GM12878 (cell line): Measurements from ENCODE around the gene TPP2. TPM values are rescaled to one million over a fixed set of nuclear protein-coding genes. Genes with fewer than 3 reads are reported as not detected.

Experiments
- CUX1 ChIP-seq: IDR thresholded peaks from 2 replicates; pipeline ENCODE4 v1.6.1; 2012; ENCODE audit warnings: improper control_type of control experiment, low read depth, low read length; ENCODE audit not compliant: insufficient replicate concordance
- E4F1 ChIP-seq: fragments of 450-650 bp; IDR thresholded peaks from 2 replicates; pipeline ENCODE4 v1.6.1; 2018; ENCODE audit warnings: borderline replicate concordance, mild to moderate bottlenecking; ENCODE audit not compliant: partially characterized antibody
- FOXK2 ChIP-seq: fragments of 450-650 bp; IDR thresholded peaks from 2 replicates; pipeline ENCODE4 v1.6.1; 2017; ENCODE audit warnings: mild to moderate bottlenecking, moderate library complexity
- HCFC1 ChIP-seq: fragments of 150-350 bp; IDR thresholded peaks from 2 replicates; pipeline ENCODE4 v1.6.1; 2014; ENCODE audit warnings: low read length
- HSF1 ChIP-seq: fragments of 150-350 bp; IDR thresholded peaks from 2 replicates; pipeline ENCODE4 v1.6.1; 2014; ENCODE audit warnings: mild to moderate bottlenecking, low read depth, low read length
- MXI1 ChIP-seq: fragments of 150-350 bp; IDR thresholded peaks from 2 replicates; pipeline ENCODE4 v1.6.1; 2011; ENCODE audit warnings: low read depth, mild to moderate bottlenecking, inconsistent platforms, low read length, improper control_type of control experiment
- NR2C1 ChIP-seq: fragments of 450-650 bp; IDR thresholded peaks from 2 replicates; pipeline ENCODE4 v1.6.1; 2017; ENCODE audit warnings: antibody characterized with exemption, mild to moderate bottlenecking, moderate library complexity
- NR2F1 ChIP-seq: fragments of 450-650 bp; conservative IDR thresholded peaks from 2 replicates; pipeline ENCODE4 v1.6.1; 2017; ENCODE audit warnings: mild to moderate bottlenecking
- PAX8 ChIP-seq: fragments of 450-650 bp; IDR thresholded peaks from 2 replicates; pipeline ENCODE4 v1.6.1; 2017; ENCODE audit warnings: mild to moderate bottlenecking, moderate library complexity
- POLR2AphosphoS2 ChIP-seq: IDR thresholded peaks from 2 replicates; pipeline ENCODE4 v1.6.1; 2011; ENCODE audit warnings: low read depth, mild to moderate bottlenecking, low read length, improper control_type of control experiment, moderate library complexity
- SIN3A ChIP-seq: IDR thresholded peaks from 2 replicates; pipeline ENCODE4 v1.6.1; 2012; ENCODE audit warnings: low read depth, low read length, improper control_type of control experiment
- SP1 ChIP-seq: IDR thresholded peaks from one replicate; pipeline ENCODE4 v1.6.1; 2011; ENCODE audit warnings: low read depth, low read length
- ZBED1 ChIP-seq: IDR thresholded peaks from 2 replicates; pipeline ENCODE4 v1.6.1; 2016; ENCODE audit warnings: borderline replicate concordance
- ZNF274 ChIP-seq: IDR thresholded peaks from one replicate; pipeline ENCODE4 v1.8.0; 2011; ENCODE audit not compliant: insufficient read length, insufficient read depth
- ZNF384 ChIP-seq: IDR thresholded peaks from 2 replicates; pipeline ENCODE4 v1.6.1; 2012; ENCODE audit warnings: low read depth, mild to moderate bottlenecking, low read length, improper control_type of control experiment, borderline replicate concordance
- polyA plus RNA-seq, 11 experiments: library from polyadenylated mRNA; depleted of rRNA in 4 of 11; unstranded in 6 of 11; stranded (reverse) in 5 of 11; fragments of >200 nt; fragmentation: Nextera tagmentation in 4 of 11; fragmentation: Illumina TruSeq in 1 of 11; extraction: Ambion mirVana in 4 of 11; extraction: Trizol in 1 of 11; gene quantifications; 1 replicate in 1 of 11; 2 replicates in 10 of 11; pipeline versions ENCODE4 v1.2.1 to v1.2.3, GENCODE V29; 2011 to 2016; ENCODE audit warnings: inconsistent platforms in 2 of 11, missing spikeins in 2 of 11, low read depth in 1 of 11
- total RNA-seq, 4 experiments: library from RNA; depleted of rRNA in 3 of 4; stranded (reverse); fragments of >200 nt in 3 of 4; fragmentation: Illumina TruSeq in 1 of 4; extraction: Trizol in 1 of 4; gene quantifications; 2 replicates each; pipeline versions ENCODE4 v1.2.1 to v1.2.3, GENCODE V29; 2013 to 2021
- TF ChIP-seq, protein P1 (sequence below): fragments of 450-650 bp; IDR thresholded peaks from 2 replicates; pipeline ENCODE4 v1.6.1; 2017; ENCODE audit warnings: mild to moderate bottlenecking, low read depth, inconsistent platforms; ENCODE audit not compliant: poor library complexity, severe bottlenecking

Gene TPP2
- total and polyA plus RNA-seq, 10 of the 15 experiments (the other 5 are each of a cell fraction or from before 2014, with no cell fraction given) = 18.4 to 82.3 (median 55.4) TPM

GRCh38 chr13:102596147-102597028, at the start of gene TPP2 (continued):
- TF ChIP-seq CUX1 (no peak), ZNF274 (no peak), SIN3A (no peak; the same call in 1 of the 2 replicates), NR2C1 (peak; percentile 90), E4F1 (peak; percentile 25), FOXK2 (peak; percentile 88), HSF1 (no peak), ZNF384 (peak; percentile 70; the same call in 1 of the 2 replicates), POLR2AphosphoS2 (peak; percentile 90; the same call in 1 of the 2 replicates), MXI1 (peak; percentile 78), PAX8 (no peak), ZBED1 (no peak), SP1 (peak; percentile 96), NR2F1 (peak; percentile 86), HCFC1 (peak; percentile 67)
- TF ChIP-seq, protein P1, sequence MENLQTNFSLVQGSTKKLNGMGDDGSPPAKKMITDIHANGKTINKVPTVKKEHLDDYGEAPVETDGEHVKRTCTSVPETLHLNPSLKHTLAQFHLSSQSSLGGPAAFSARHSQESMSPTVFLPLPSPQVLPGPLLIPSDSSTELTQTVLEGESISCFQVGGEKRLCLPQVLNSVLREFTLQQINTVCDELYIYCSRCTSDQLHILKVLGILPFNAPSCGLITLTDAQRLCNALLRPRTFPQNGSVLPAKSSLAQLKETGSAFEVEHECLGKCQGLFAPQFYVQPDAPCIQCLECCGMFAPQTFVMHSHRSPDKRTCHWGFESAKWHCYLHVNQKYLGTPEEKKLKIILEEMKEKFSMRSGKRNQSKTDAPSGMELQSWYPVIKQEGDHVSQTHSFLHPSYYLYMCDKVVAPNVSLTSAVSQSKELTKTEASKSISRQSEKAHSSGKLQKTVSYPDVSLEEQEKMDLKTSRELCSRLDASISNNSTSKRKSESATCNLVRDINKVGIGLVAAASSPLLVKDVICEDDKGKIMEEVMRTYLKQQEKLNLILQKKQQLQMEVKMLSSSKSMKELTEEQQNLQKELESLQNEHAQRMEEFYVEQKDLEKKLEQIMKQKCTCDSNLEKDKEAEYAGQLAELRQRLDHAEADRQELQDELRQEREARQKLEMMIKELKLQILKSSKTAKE = peak; percentile 42
